ENCODE measurements around the gene PYY.
"Not testable (repeated sequence)": the region's sequence is repeated elsewhere in the genome, so short reads cannot be mapped to it uniquely, and the experiment has no call there.

Gene PYY

DNA sequence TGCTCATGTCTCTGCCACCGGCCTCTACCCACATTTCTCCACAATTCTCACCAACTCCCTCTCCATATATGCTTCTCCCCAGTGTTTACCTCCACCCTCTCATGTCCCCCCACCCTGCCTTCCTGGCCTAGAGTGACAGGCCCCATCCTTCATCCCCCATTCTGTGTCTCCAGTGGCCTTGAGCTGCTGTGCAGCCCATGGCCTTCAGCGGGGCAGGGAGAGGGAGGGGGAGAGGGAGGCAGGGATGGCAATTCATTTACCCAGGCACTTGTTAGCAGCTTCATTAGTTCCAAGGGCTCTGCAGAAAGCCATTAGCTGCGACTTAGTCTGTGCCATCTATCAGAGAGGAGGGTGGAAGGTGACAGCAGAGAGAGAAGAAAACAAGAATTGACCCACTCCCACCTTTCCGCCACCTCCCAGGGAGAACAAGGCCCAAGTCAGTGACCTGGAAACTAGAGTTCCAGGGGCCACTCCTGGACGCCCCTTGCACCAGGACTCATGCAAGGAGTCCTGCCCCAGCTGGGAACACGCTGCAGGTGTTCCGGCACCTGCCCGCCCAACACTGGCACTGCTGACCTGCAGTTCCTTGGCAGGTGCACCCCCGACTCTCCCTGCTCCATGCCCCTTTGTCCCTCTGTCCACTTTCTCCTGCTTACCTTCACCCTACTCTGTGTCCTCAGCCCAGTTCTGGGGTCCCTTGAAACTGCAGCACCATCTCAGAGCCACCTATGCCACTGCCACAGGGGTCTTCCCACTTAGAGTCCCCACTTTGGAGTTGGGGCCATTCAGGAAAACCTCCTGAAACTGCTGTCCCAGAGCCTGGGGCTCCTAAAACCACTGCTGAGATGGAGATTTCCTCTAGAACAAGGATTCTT is 23.5 kb upstream of the PYY start:
- DNase-seq: no peak

DNA sequence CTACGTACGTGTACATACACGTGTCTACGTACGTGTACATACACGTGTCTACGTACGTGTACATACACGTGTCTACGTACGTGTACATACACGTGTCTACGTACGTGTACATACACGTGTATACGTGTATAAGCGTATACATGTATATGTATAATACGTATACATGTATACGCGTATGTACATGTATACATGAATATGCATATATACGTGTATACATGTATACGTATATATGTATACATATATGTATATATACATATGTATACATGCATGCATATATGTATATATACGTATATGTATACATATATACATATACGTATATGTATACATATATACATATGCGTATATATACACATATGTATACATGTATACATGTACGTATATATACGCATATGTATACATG is 22.2 kb upstream of the PYY start:
- no peak for DNase-seq

DNA sequence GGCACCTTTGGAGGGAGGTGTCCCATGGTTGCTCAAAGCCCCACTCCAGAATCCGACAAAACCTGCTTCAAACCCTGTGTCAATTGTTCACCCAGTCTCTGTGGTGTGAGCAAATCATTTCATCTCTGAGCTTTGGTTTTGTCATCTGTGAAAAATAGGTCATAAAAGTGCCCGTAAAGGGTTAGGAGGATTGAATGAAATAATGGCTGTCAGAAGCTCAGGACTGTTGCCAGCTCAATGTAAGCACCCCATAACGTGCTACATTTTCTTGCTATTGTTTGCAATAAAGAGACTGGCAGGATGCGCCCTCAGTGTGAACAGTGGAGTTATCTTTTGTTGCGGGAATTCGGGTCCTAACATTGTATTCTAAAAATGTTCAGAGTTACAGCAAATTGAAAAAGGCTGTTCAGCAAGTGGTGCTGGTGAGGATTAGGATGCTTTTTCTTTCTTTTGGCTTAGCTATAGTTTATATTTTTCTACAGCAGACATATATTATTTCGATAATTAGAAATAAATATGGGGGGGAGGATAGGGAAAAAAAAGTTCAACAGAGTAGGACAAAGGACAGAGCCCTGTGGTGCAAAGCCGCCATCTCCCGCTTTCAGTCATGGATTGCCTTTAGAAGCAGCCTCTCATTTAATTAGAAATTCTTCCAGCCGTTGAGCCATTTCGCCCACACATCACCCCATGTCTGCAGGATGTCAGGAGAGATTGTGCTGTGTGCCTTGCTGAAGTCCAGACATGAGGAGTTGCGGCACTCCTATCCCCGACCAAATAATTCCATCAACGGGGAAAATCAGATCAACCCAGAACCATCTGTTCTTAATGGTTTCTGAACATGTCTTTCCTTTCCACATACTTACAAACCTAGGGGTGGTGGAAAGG is 20.9 kb upstream of the PYY start:
- no peak for DNase-seq

DNA sequence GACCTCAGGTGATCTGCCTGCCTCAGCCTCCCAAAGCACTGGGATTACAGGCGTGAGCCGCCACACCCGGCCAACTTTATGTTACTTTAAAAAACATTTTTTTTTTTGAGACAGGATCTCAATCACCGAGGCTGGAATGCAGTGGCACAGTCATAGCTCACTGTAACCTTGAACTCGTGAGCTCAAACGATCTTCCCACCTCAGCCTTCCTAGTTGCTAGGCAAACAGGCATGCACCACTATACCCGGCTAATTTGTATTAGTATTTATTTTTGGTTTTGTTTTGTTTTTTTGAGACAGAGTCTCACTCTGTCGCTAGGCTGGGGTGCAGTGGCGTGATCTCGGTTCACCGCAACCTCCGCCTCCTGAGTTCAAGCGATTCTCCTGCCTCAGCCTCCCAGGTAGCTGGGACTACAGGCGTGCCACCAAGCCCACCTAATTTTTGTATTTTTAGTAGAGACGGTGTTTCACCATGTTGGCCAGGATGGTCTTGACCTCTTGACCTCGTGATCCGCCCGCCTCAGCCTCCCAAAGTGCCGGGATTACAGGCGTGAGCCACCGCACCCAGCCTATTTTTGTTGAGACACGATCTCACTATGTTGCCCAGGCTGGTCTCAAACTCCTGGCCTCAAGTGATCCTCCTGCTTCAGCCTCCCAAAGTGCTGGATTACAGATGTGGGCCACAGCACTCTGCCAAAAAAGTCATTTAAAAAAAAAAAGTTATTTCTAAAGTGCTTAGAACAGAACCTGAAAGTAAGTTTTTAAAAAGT is 18.9 kb upstream of the PYY start:
- not testable (repeated sequence) for DNase-seq

DNA sequence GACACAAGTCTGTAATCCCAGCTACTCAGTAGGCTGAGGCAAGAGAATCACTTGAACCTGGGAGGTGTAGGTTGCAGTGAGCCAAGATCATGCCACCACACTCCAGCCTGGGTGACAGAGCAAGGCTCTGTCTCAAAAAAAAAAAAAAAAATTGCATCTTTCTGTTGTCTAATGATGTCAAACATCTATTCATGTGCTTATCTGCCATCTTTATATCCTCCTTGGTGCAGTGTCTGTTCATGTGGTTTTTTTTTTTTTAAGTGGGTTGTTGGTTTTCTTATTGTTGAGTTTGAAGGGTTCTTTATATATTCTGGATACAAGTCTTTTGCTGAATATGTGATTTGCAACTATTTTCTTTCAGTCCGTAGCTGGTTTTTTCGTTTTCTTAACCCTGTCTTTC is 17.7 kb upstream of the PYY start:
- not testable (repeated sequence) for DNase-seq

DNA sequence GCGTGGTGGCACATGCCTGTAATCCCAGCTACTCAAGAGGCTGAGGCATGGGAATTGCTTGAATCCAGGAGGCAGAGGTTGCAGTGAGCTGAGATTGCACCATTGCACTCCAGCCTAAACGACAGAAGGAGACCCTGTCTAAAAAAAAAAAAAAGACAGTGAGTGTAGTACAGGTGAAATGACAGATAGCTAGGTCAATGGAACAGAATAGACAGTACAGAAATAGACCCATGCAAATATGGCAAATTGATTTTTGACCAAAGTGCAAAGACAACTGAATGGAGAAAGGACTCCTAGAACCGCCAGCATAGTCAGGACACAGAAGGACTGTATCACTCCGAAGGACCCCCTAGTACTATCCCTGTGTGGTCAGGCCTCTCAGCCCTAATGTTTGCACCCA is 16.6 kb upstream of the PYY start:
- DNase-seq: no peak

DNA sequence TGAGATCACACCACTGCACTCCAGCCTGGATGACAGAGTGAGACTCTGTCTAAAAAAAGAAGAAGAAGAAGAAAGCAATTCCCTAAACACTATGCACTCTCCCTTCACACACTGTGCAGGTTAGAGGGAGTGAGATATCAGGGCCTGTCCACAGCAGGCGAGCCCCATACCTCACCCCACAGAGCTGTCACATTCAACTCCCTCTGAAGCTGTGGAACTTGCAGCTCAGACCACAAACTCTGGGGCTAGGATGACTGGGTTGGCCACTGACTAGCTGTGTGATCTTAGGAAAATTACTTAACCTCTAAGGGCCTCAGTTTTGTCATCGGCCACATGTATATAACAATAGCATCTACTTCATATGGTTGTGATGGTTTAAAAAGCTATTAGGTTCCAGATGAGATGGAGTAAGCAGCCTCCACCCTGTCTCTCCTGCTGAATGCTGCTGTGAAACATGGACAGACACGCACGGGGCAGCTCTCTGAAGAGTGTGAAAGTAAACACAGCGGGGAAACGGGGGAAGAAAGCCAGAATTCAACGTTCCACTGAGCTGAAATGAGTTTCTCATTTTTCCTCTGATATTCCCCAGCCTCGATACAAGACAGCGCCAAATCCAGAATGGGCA is 13.6 kb upstream of the PYY start:
- DNase-seq: no peak

DNA sequence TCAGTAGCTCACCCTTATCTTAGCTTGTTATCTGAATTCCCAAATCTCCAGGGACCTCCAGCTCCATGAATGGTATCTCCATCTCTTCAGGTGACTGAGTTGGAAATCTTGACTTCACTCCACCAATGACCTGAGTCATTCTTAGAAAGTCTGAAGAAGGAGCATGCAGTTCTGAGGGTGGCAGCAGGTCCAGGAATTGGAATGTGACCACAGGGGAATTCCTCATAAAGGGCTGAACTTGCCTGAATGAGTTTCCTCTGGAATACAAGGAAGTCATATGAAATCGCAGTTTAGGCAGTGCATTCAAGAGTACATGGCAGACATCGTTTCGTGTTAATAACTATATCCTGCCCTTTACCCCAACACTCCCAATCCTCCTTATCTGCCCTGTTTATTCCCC is 12.5 kb upstream of the PYY start:
- no peak for DNase-seq

DNA sequence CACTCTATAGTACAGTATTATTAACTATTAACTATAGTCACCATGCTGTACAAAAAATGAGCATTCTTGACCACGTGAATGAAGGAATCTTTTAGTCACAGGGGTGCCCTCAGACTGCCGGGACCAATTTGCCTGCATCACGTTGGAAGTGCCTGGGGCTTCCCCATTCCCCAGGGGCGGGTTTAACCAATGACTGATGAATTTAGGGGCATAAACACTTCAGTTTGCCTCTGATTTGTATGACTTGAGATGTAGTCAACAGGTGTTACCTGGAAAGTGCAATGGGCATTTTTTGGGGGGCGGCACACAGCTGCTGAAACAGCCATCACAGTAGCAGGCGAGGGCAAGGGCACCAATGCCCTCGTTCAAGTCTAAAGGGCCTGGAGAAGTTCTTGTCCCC is 8.7 kb upstream of the PYY start:
- DNase-seq: no peak

DNA sequence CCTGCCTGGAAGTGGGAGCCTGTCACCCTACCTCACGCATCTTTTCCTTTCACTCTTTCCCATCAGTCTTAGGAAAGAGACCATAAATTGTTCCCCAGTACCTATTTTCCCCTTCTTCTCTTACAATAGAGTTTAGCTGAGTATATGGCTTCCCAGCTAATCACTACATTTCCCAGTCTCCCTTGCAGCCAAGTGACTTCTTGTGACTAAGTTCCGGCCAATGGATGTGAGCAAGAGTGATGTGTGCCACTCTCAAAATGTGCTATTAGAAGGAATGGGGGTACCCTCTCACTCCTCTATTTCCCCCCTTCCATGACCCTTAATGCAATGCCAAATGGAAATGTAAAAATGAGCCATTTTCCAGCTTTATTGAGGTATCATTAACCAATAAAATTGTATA is 8.2 kb upstream of the PYY start:
- DNase-seq: no peak

DNA sequence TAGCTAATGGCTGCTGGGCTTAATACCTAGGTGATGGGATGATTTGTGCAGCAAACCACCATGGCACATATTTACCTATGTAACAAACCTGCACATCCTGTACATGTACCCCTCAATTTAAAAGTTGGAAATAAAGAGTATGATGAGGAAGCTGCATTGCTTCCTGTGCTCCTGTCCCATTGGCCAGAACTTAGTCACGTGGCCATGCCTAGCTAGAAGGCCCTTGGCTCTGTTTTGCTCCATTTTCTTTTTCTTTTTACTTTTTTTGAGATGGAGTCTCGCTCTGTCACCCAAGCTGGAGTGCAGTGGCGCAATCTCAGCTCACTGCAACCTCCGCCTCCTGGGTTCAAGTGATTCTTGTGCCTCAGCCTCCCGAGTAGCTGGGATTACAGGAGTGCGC is 7.6 kb upstream of the PYY start:
- not testable (repeated sequence) for DNase-seq

DNA sequence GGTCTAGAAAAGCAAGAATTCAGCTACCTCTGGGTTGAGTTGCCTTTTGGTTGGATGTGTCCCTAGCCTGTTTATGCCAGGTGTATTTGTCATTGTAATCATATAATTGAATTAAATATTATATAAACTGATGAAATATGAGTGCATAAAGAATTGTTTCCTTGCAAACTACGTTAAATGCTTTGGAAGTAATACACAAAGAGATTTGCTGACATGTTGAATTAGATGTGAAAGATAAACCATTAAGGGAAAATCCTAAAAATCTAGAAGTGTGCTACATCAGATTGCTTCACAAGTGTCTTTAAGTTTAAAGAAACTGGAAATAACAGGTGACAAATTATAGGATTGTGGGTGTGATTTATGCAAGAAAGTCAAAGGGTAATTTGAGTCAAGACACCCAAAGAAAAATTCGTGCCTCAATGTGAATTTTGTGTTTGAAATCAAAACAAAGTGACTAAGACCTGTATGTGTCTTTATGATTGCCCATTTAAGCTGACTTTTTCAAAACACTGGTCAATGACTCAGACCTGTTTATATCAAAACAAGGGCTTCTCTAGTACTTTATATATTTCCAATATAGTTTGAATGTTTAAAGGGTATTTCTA is 5.1 kb upstream of the PYY start:
- no peak for DNase-seq

DNA sequence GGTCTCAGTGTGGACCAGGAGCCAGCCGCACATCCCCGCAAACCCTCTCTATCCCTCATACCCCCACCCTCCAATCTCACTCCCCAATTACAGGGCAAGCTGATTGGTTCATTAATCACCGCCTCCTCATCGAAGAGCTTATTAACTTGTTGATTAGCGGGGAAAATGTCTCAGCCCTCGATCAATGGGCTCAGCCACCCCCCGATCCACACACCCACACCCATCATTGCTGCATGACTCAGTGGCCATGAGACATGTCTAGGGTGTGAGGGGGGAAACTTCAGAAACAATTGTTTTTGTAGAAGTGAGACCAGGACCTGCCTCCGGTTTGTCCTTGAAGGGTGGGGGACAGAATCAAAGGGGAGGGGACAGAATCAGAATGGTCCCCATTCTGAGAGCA is 2.5 kb upstream of the PYY start:
- DNase-seq: no peak

DNA sequence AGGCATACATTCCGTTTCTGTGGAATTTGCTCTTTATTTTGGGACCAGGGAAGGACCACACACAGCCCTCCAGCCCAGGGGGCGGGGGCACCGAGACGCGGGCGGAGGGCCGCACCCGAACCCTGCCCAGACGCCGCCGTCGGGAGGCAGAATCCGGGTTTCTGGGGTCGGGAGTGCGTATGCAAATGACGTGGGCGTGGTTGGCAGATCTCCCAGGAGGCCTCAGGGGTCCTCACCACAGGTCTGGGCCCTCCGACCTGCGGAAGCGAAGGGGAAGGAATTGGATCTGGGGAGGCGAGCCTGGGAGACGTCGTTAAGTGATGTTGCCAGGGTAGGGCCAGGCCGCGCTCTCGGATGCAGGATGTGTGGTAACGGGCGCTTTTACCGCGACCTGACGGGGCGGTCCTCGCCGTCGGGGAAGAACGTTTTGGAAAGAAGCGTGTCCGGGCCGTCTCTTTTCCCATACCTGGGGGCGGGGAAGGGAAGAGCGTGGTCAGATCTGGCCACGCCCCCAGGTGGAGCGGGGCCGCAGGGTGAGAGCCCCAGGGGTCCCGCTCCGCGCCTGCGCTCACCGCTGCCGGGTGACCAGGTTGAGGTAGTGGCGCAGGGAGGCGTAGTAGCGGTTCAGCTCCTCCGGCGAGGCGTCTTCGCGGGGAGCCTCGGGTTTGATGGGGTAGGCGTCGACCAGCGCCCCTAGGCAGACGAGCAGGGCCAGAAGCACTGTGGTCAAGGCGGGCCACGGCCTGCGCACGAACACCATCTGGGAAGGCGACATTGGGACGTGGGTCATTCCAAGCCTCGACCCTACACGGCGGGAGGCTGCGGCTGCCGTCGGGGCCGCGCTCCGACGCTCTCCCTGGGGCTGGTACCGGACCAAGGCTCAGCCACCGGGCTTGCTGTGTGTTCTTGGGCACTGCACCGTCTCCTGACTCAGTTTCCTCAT is 745 bp downstream of the PYY start:
- DNase-seq: no peak

DNA sequence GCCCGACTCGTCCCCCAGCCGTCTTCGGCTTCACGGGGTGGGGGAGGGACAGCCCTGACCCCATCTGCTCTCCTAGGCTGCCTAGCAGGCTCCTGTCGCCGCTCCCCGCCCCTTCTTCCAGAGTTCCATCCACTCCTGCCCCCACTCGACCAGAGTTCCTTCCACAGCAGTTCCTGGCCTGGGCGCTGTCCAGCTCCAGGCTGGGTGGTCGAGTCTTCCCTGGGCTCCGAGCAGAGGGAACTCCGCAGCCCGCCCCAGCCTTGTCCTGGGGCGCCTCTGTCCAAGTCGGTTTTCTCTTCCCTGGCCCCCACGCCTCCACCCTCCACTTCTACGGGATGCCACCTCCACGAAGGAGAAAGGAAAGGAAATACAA is 1.4 kb downstream of the PYY start:
- no peak for DNase-seq

DNA sequence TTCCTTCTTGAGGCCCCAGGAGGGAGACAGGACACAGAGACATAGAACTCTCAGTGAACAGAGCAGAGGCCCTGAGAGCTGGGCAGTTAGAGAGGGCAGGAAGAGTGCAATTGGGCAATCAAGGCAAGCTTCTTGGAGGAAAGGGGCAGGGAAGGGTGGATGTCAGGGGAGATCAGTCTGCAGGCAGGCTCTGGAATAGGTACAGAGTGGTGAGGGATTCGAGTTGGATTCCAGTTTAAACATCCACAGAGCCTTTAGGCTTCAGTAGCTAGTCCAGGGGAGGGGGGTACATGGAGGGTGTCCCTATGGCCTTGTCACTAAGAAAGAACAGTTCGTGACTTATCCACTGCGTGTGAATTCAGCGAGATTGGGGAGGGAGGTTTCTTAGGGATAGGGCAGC is 2.0 kb downstream of the PYY start:
- no peak for DNase-seq

DNA sequence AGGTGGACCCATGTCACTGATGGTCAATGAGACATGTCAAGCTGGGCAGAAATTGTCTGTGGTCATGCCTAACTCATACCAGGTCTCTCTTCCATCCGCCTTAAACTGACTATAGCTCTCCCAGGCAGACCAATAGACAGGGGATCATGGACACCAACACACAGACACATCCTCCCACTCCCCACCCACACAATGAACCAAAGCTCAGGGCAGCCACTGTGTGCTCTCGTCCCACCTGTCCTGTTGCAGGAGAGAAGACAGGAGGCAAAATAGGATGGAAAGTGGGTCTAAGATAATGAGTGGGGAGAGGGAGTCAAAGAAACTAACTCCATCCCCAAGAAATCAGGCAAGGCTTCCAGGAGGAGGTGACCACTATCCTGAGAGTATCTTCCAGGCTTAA is 3.2 kb downstream of the PYY start:
- no peak for DNase-seq

DNA sequence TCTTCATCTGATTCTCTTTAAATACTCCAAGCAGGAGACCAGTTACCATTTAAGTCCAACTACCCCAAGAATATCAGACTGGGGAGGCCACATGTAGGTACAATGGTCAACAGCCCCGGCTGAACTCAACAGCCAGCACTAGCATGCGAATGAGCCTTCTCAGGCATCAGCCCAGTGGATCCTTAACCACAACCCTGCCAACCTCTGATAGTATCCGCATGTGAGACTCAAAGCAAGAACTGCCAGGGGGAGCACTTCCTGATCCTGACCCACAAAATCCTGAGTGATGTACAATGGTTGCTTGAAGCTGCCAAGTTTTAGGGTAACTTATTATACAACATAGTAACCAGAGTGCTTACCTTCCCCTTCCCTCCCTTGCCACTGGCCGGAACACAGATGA is 4.0 kb downstream of the PYY start:
- no peak for DNase-seq

DNA sequence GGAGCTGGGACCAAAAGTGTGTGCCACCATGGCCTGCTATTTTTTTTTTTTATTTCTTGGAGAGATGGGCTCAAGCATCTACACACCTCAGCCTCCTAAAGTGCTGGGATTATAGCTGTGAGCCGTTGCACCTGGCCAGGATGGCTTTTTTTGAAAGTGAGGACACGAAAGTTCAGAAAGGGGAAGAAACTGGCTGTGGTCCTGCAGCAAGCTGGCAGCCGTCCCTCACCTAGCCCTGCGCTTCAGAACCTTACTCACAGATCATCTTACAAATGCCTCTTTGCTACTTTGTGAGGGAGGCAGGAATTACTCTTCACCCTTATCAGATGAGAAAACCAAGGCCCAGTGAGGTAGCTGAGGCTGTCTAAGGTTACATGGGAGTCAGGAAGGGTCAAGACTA is 7.0 kb downstream of the PYY start:
- no peak for DNase-seq

DNA sequence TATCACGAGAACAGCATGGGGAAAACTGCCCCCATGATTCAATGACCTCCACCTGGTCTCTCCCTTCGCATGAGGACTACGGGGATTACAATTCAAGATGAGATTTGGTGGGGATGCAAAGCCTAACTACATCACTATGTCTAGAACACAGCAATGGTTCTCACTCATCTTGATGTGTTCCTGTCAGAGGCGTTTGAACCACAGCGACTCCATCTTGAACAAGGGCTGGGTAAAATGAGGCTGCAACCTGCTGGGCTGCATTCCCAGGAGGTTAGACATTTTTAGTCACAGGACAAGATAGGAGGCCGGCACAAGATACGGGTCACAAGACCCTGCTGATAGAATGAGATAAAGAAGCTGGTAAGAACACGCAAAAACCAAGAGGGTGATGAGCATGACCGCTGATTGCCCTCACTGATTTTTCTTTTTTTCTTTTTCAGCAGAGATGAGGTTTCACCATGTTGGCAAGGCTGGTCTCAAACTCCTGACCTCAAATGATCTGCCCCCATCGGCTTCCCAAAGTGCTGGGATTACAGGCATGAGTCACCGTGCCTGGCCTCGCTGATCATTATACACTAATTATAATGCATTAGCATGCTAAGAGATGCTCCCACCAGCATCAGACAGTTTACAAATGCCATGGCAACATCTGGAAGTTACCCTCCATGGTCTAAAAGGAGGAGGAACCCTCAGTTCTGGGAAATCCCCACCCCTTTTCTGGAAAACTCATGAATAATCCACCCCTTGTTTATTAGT is 8.5 kb downstream of the PYY start:
- DNase-seq: no peak

All from CD4-positive, alpha-beta T cell treated with Interleukin-17A for 1 hour (primary cell).